Ecto neural progenitor cell (in vitro differentiated cells): ENCODE results near the gene SFMBT1.

ENCODE experiments used
- DNase-seq: peaks from one replicate; pipeline ENCODE4 v3.0.0-alpha.2; 2018; ENCODE audit warnings: low spot score

Gene SFMBT1

GRCh38 chr3:53045518-53046170 lies at the start of gene SFMBT1:
SFMBT1 (minus strand) TSS chr3:53046073; CDS start chr3:52969128, 76,945 bp downstream.
- peak; percentile 86 for DNase-seq

DNA sequence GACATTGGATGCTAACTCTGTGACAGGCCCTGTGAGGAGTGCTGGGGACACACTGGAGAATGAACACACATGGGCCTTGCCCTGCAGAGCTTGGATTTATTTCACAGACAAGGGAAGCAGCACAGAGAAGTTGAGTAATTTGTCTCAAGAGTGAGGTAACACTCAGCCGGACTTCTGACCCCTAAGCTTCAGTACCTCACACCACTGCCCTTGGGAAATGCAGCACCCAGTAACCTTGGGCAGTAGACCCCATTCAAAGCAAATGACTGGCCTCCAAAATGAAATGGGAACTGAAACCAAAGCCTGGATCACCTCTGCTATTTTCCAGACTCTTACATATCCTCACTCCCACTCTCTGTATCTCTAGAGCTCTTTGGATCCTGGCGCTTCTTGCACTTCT lies 47.1 kb upstream of the SFMBT1 start:
- DNase-seq = no peak

GRCh38 chr3:53092216-53092615 lies 46.3 kb upstream of the SFMBT1 start:
- DNase-seq = no peak

DNA sequence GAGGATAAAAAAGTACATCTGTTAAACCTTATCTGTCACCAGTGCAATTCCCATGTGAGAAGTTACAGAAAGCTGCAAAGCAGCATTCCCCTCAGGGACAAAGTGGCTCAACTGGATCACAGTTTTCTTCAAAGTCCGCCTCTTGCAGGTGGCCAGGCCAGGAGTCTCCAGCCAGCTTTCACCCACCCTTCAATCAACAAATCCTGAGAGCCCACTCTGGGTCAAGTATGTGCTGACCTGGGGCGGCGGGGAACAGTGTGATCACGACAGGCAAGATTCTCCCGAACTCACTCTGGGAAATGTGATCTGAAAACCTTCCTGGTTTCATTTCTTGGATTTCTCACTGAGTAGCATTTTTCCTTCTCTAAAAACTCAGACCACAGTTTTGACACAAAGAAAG lies 45.1 kb upstream of the SFMBT1 start:
- DNase-seq = no peak

DNA sequence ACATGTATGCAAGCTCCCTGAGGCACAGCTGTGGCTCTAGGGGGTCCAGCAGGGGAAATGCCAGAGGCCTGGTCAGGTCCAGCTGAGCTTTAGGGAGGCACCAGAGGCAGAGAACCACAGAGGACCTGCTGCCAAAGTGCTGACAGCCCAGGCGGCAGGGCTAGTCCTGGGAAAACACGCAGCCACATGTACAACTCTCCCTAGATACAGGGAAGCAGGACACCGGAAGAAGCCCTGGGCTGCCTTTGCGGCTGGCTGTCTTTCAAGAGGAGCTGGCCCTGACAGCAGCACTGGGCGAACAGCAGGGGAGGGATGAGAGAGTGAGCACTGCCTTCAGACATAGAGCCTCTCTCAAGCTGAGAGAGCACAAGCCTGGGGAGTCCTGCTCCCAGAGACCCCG lies 43.6 kb upstream of the SFMBT1 start:
- DNase-seq = no peak

DNA sequence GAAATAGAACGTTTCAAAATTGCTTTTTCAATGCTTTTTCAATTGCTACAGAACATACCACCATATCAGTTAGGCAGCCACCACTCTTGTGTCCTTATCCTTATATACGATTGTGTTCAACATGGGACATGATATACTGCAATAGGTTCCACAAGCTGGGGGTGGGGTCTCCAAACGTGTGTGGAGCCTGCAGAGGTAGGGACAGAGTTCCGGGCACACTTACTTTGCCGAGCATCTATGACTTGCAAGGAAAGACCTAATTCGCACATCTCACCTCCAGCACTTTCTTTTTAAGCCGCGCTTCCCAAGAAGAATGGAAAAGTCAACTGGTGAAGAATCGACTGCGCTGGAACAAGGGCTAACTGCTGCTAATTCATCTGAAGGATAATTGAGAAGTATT lies 39.6 kb upstream of the SFMBT1 start:
- no peak for DNase-seq

- DNase-seq = no peak
Observed at GRCh38 chr3:53084310-53085001, 38.6 kb upstream of the SFMBT1 start.

- DNase-seq = peak; percentile 14
Observed at GRCh38 chr3:53083949-53084309, 38.1 kb upstream of the SFMBT1 start.

GRCh38 chr3:53083521-53083920 lies 37.6 kb upstream of the SFMBT1 start:
- peak; percentile 32 for DNase-seq

DNA sequence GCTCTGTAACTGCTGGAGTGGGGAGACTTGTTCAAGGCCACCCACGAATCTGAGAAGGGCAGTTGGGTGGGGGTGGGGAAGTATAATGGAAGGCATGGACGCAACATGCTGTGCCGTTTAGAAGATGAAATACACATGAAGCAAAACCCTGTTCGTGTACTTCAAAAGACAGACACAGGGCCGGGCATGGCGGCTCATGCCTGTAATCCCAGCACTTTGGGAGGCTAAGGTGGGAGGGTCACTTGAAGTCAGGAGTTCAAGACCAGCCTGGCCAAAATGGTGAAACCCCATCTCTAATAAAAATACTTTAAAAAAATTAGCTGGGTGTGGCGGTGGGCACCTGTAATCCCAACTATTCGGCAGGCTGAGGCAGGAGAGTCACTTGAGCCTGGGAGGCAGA lies 36.9 kb upstream of the SFMBT1 start:
- no peak for DNase-seq

DNA sequence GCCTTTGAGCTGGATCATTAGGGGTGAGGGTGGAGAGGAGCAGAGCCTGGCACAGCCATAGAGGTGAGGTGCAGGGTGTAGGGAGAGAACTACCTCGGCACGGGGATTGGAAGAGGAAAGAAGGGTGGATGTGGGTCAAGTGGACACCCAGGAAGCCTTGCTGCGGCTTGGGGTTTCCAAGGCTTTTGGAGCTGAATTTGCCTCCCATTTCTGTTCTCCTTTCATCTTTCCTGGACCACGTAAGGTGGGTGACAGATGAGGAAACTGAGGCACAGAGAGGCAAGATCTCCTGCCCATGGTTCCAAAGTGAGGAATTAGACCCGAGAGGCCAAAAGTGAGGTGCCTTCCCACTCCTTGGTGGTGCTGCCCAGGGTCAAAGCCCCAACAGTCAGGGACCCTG lies 35.4 kb upstream of the SFMBT1 start:
- DNase-seq = peak; percentile 16

GRCh38 chr3:53080612-53081205 lies 34.8 kb upstream of the SFMBT1 start:
- peak; percentile 32 for DNase-seq

GRCh38 chr3:53079791-53080555 lies 34.1 kb upstream of the SFMBT1 start:
- peak; percentile 22 for DNase-seq

GRCh38 chr3:53079147-53079546 lies 33.3 kb upstream of the SFMBT1 start:
- DNase-seq = no peak

GRCh38 chr3:53078656-53079055 lies 32.8 kb upstream of the SFMBT1 start:
- DNase-seq = no peak

DNA sequence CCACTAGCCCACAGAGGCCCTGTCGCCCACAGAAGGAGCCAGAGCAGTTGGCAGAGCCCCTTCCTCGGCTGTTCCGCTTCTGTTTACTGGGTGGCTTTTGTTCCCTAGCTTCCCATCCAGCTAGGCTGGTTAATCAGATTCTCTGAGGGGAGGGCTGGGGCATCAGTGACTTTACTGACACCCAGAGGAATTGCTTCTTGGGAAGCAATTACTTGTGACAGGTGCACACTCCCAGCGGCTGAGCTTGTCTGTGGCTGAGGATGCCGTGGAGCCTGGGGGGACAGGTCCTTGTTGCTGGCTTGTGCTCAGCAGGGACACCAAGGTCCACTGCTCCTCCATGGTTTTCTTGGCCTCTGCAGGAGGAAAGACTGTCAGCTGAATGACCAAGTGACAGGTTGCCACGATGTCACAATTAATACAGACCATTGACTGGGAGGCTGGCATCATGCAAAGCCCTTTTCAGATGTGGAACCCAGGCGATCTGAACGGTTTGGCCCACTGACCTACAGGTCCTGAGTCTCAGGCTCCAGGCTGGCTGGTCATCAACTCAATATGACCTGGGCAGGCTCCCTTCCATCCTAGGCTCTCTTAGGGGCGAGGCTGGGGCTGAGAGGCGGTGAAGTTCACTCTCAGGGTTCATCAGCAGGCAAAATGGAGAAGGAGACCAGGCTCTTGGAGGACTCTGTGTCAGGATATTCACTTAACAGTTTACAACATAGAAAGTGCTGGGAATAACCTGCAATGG lies 31.8 kb upstream of the SFMBT1 start:
- DNase-seq = no peak

DNA sequence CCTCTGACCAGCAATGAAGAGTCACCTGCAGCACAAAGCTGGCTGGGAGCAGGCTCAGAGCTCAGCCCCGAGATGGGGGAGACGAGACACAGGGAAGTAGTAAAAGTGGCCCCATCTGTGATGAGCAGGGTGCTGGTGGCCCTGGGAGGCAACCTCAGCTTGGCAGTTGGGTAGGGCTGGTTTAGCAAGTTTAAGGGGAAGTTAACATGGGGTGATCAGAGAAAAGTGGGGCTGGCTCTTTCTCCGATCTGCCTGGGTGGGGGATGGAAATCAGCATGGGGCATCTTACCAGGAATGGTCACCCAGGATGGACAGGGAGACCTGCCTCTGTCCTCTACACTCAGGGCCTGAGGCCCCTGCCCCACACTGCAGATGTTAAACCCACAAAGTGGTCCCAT lies 29.9 kb upstream of the SFMBT1 start:
- DNase-seq = peak; percentile 39

DNA sequence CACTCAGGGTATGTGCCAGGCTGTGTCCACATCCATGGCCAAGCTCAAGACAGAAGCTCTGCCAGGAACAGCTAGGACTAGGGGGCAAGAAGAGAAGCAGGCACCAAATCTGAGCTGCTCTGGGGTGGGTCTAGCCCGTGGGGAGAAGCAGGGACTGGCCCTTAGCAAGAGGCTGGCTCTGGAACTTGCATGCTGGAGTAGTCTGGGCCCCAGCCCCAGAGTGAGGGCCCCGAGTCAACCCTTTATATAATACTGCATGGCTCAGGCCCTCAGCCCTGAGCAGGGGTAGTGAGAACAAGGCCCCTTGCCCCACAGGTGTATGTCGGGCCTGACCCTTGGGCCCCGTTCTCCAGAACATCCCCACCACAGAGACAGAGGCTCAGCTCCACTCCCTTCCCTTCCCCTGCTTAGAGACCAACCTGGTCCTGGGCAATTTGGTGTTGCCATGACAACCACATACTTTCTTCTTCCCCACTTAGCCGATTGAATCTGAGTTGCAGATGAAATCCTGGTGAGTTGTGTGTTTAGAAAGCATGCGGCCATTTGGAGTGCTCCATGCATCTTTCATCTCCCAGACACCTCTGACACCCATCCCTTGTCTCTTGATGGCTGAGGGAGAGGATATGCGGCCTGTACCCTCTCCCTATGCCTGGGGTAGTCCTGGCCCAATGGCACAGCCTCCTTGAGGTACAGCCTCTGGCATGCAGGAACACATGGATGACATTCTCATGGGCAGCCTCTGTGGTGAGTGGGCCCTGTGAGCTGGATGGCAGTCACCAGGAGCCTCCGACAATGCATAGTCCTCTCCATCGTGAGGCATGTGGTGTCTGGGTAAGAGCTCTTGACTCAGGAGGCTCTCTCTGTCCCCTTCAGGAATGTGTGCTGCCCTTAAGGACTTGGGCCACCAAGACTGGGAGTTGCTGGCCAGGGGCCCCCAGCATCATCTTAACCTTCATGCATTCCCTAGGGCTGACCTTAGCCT lies 29.2 kb upstream of the SFMBT1 start:
- DNase-seq = no peak

- DNase-seq = no peak
Observed at GRCh38 chr3:53074366-53074696, 28.5 kb upstream of the SFMBT1 start.

- DNase-seq = no peak
Observed at GRCh38 chr3:53073553-53074365, 27.9 kb upstream of the SFMBT1 start.
